ENCODE measurements around the gene CDK8.

- TF ChIP-seq CTCF (IDR thresholded peaks at IDR 0.05) (no peak), POLR2A (IDR thresholded peaks at IDR 0.05; ENCODE audit: low read depth) (no peak), POLR2AphosphoS5 (IDR thresholded peaks at IDR 0.05) (no peak)
Observed at GRCh38 chr13:26228096-26228495, 25.8 kb upstream of the CDK8 start.

Measured in esophagus muscularis mucosa (tissue), 3 donors.